Measurements from ENCODE around the gene CGA.

CGA gene

DNA sequence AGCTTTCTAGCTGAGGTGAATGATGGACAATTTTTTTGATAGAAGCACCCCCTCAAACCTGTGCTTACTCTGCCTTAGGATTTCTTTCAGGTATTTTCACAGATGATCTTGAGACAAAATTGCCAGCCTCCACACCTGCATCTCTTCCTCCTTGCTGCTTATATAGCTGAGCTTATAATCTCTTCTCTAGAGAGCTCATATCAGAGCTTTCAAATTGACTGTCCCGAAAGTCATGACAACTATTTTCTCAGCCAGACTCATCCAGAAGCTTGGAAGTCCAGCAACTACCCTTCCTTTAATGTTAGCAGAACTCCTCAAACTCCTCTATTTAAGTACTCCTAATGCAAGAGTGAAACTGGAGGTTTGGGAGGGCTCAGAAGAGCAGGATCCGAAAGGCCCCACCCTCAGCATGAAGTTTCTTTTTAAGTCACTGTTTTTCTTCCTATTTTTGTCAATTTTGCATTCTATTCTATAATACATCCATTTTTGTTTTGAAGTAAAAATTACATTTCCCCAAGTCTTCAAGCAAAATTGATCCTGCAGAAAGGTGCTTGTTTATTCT, 12.7 kb downstream of the CGA start:
- no peak for DNase-seq

- peak; percentile 10 for DNase-seq
These were observed 15.8 kb downstream of the CGA start for GRCh38 chr6:87078983-87079616.

DNA sequence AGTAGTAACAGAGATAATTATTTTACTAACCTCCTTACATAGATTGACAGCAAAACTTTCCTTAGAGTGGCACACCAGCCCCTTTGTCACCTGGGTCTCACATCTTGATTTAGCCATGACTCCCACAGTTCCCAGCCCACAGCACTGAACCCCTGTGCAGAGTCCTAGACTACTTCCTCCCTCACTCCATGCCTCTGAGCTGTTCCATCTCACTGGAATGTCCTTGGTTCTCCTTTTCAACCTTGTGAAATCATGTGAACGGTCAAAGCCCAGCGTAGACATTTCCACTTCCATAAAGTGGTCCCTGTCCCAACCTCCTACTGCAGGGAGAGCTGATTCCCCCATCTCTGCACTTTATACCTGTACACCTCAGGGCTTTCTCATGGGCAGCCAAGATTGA, 19.7 kb downstream of the CGA start:
- DNase-seq, result no peak

- no peak for DNase-seq
These were observed 20.7 kb downstream of the CGA start for GRCh38 chr6:87074101-87074621.

GRCh38 chr6:87071683-87072082, 23.2 kb downstream of the CGA start:
- DNase-seq, result no peak

GRCh38 chr6:87070741-87071140, 24.2 kb downstream of the CGA start:
- no peak for DNase-seq

GRCh38 chr6:87068795-87069194, 26.1 kb downstream of the CGA start:
- DNase-seq, result no peak

GRCh38 chr6:87066449-87067333, 28.2 kb downstream of the CGA start:
- peak; percentile 87 for DNase-seq

DNA sequence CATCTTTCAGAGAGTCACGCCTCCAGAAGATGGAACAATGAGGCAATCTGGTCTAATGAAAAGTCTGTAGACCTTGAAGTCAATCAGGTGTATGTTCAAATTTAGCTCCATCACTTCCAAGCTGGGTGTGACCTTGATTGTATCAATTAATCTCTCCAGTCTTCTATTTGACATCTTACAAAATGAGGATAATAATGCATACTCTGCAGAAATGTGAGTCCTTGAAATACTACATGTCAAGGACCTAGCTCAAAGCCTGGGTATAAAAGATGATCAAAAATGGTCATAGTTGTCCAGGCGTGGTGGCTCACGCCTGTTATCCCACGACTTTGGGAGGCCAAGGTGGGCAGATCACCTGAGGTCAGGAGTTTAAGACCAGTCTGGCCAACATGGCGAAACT, 29.8 kb downstream of the CGA start:
- no peak for DNase-seq

GRCh38 chr6:87059943-87060342, 35.0 kb downstream of the CGA start:
- no peak for DNase-seq

DNA sequence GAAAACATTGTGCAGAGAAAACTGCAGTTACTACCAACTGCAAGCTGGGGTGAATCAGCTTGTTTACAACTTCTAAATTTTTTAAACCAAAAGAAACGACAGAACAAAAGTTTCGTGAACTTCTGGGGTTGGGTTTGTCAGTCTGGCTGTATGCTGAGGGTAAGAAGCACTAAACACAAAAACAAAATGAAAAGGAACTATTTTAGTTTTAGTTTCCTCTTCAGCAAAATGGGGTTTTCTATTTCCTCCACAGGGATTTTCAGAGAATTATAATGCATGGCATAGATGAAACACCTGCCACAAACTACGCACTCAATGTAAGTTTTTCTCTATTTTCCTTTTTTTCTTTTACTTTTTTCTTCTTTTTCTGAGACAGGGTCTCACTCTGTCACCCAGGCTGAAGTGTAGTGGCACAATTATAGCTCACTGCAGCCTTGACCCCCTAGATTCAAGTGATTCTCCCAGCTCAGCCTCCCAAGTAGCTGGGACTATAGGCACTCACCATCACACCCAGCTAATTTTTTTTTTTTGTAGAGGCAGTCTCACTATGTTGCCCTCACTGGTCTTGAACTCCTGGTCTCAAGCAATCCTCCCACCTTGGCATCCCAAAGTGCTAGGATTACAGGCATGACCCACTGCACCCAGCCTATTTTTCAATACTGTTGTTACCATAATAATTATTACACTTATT, 40.6 kb downstream of the CGA start:
- DNase-seq, result no peak

DNA sequence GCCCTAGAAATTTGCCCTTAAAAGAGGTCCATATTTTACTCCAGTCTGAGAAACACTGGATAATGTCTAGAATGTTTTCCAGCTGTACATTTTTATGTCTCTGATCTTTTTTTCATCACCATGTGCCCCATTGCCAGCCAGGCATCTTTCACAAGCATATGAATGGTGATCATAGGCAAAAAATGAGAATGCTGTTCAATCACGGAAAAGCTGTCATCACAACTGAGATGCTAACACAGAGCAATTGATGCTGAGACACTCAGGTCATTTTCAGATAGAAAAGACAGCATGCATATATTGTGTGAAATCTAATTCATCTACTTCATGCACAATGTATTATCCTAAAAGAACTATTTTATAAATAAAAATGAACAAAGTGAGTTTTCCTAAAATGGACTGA, 41.6 kb downstream of the CGA start:
- DNase-seq, result no peak

GRCh38 chr6:87049779-87050178, 45.1 kb downstream of the CGA start:
- no peak for DNase-seq

GRCh38 chr6:87045521-87046075, 49.3 kb downstream of the CGA start:
- DNase-seq, result no peak

DNA sequence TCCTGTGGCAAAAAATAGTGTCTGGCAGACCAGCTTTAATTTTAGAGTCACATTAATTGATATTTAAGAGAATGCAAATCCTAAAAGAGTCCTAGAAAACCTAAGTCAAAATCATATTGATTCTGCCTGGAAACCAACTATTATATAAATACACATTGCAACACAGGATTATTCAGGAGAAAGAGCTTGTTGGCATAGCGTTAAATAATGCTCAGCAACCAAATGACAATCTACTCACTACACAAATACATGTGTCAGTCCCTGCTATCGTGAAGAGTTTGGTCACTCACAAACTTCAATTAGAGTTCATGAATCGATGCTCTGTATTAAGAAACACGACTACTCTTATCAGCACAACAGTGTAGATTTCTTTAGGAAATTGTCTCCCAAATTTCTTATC, 54.2 kb downstream of the CGA start:
- DNase-seq, result no peak
